Measurements from ENCODE around the gene IGFLR1.
"Not testable (repeated sequence)": the region's sequence is repeated elsewhere in the genome, so short reads cannot be mapped to it uniquely, and the experiment has no call there.

Gene IGFLR1

DNA sequence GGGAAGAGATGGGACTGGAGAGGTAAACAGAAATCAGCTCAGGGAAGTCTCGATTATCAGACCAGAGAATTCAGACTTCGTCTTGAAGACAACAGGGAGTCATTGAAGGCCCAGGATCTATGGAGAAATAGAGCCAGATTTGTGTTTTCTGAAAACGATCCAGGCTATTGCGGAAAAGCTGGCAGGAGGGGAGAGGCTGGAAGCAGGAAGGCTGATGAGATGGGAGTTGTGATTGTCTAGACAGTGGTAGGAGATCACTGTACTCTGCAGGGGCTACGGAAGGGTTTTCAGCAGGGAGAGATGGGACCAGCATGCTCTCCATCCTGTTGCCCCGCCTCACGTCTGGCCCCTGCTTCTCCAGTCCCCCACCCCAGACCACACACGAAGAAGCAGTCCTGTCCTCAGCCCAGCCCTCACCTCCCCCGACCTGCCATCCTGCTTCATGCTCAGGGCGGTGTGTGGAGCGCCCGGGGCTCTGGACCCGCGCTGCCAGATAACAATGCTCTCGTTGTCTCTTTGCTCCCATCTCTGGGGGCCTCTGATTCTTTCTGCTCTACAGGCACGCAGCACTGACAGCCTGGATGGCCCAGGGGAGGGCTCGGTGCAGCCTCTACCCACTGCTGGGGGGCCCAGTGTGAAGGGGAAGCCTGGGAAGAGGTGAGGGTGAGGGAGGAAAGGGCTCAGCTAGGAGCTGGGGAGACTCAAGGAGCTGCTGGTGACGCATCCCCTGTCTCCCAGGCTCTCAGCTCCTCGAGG, 35.0 kb upstream of the IGFLR1 start:
- no peak for FAIRE-seq

GRCh38 chr19:35776102-35776788, 34.0 kb upstream of the IGFLR1 start:
- no peak for FAIRE-seq

DNA sequence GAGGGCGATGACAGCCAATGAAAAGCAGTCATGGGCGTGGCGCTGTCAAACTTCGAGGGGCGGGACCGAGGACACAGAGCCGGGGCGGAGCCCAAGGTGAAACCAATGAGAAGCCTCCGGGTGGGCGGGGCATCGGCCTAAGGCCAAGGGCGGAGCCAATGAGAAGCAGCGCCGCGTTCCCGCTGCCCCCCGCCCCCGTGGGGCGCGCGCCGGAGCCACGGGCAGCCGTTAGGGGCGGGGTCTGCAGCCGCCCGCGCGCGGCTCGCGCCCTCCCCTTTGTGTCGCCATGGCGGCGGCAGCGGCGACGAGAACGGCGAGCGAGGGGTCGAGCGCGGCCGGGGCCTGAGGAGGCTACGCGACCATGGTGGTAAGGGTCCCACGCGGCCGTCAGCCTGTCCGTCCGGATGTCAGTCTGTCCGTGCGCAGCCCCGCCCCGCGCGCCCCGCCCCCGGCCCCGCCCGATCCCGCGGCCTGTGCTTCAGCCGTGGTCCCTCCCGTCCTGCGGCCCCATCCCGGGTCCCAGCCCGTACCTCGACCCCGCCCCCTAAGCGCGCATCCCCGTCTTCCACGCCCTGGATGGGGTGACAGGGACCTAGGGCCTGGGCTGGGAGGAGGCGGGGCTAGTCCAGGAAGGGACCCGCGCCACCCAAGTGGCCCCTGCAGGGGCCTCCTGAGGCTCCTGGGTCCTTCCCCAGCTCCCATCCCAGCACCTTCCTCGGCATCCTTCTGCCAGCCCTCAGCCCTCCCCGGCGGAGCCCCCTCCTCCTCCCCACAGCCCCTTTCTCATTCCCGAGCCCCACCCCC, 33.2 kb upstream of the IGFLR1 start, which contains the start of gene ARHGAP33:
ARHGAP33 (plus strand) TSS at position 267 of the 804 bp plus-strand sequence; CDS start at position 362, 95 bp downstream.
- peak; percentile 13 for FAIRE-seq

GRCh38 chr19:35775046-35775297, 32.7 kb upstream of the IGFLR1 start:
- FAIRE-seq, result no peak

GRCh38 chr19:35774274-35775045, 32.2 kb upstream of the IGFLR1 start:
- FAIRE-seq, result no peak

DNA sequence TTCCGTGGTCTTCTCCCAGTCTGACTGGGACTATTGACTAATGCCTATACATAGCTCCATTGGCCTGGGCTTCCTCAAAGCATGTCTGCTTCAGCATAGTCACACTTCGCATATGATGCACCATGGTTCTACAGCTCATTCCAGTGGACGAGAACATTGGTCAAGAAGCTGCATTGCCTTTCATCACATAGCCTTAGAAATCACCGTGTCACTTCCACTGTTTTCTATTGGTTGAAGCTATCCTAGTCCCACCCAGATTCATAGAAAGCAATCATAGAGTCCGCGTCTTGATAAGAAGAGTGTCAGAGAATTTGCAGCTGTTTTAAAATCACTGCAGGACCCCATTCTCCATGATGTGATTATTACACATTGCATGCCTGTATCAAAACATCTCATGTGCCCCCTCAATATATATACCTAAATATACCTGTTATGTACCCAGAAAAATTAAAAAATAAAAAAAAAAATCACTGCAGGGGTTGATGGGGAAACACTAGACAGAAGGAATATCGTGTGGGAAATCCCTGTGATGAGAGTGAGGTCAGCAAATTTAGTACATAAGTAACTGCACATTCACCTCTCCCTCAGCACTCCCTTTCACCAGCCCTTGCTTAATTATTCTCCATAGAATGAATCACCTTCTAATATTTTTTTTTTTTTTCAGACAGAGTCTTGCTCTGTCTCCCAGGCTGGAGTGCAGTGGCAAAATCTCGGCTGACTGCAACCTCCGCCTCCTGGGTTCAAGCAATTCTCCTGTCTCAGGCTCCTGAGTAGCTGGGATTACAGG, 31.0 kb upstream of the IGFLR1 start:
- no peak for FAIRE-seq

DNA sequence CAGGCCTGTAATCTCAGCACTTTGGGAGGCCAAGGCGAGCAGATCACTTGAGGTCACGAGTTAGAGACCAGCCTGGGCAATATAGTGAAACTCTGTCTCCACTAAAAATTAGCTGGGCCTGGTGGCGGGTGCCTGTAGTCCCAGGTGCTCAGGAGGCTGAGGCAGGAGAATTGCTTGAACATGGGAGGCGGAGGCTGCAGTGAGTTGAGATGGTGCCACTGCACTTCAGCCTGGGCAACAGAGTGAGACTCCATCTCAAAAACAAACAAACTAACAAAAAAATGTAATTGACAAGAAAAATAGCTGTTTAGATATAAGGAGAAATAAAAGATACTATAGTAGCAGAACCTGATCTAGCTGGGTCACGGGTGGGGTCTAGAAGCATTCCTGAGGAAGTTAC, 30.1 kb upstream of the IGFLR1 start:
- FAIRE-seq, result not testable (repeated sequence)

DNA sequence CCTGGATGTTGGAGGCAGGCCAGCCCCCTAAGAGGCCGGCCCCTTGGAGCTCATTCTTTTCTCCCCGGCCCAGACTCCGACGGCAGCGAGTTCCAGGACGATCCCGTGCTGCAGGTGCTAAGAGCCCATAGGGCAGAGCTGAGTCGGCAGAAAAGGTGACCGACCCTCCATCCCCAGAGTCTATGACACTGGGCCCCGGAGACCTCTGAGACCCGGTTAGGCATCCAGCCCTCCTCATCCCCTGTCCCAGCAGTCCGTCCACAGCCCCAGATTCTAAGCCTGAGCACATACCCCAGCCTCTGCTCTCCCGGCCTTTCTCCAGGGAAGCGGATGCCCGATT, 25.8 kb upstream of the IGFLR1 start:
- no peak for FAIRE-seq

- no peak for FAIRE-seq
These were observed 25.2 kb upstream of the IGFLR1 start for GRCh38 chr19:35767288-35768081.

DNA sequence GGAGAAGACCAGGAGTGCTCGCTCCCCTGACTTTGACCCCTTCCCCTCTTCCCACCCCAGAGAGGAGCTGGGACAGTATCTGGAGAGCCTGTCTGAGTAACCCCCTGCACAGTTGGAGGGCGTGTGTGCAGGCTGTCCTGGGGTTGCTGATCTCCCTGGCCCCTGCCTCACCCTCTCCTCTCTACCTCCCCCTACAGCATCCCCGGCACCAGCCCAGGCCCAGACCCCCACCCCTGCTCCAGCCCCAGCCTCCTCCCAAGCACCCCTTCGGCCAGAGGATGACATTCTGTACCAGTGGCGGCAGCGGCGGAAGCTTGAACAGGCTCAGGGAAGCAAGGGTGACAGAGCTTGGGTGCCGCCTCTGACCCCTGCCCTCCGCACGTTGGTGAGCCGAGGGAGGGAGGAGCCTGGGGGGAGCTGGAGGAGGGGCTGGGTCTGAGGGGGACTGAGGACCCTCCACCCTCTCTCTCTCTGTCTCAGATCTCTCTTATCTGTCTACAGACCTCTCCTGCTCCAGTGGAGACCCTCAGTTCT, 24.4 kb upstream of the IGFLR1 start:
- no peak for FAIRE-seq

DNA sequence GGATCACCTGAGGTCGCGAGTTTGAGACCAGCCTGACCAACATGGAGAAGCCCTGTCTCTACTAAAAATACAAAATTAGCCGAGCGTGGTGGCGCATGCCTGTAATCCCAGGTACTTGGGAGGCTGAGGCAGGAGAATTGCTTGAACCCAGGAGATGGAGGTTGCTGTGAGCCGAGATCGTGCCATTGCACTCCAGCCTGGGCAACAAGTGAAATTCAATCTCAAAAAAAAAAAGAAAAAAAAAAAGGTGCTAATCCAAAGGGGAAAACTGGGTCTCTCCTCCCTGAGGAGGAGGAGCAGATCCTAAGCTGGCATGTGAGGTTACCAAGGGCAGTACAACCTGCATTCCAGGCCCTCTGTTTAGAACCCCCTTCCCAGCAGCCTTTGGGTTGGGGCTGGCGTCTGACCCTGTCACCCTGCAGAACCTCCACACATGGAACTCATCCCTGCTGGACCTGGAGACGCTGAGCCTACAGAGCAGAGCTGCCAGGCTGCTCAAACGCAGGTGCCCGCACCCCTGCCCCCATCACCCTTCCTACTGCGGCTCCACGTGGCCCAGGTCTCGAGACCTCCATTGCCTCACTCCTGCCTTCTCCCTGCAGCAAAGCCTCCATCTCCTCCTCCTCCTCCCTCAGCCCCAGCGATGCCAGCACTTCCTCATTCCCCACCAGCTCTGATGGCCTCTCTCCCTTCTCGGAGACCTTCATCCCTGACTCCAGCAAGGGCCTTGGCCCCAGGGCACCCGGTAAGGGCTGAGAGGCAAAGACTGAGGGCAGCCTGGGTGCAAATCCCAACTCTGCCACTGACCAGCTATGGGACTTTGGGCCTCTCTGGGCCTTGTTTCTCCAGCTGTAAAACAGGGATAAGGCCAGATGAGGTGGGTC, 22.4 kb upstream of the IGFLR1 start:
- FAIRE-seq, result no peak

DNA sequence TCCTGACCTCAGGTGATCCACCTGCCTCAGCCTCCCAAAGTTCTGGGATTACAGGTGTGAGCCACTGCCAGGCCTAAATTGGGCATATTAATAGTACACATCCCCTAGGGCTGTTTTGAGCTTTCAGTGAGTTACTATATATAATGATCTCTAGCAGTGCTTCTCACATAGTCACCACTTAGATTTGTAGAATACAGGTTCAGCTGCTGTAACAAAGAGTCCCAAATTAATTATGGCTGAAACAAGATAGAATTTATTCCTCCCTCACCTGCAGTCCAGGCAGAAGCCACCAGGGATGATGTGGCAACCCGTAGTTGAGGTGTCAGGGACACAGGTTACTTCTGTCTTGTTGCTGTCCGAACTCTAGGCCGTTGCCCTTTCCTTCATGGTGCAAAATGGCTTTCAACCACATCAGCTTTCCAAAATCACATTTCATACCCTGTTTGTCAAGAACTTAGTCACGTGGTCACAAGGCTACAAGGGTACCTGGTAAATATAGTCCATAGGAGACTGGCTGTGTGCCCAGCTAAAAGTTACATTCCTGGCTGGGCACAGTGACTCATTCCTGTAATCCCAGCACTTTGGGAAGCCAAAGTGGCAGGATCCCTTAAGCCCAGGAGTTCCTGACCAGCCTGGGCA, 18.6 kb upstream of the IGFLR1 start:
- no peak for FAIRE-seq

- FAIRE-seq, result no peak
These were observed 17.4 kb upstream of the IGFLR1 start for GRCh38 chr19:35759697-35760096.

- FAIRE-seq, result peak; percentile 99
These were observed 15.7 kb upstream of the IGFLR1 start, which contains the start of gene PROSER3 for GRCh38 chr19:35757749-35758608. Gene PROSER3, plus strand, starts transcription at chr19:35758176. Its CDS starts 40 bp downstream, at chr19:35758216.

- FAIRE-seq, result no peak
These were observed 15.0 kb upstream of the IGFLR1 start for GRCh38 chr19:35757231-35757748.

DNA sequence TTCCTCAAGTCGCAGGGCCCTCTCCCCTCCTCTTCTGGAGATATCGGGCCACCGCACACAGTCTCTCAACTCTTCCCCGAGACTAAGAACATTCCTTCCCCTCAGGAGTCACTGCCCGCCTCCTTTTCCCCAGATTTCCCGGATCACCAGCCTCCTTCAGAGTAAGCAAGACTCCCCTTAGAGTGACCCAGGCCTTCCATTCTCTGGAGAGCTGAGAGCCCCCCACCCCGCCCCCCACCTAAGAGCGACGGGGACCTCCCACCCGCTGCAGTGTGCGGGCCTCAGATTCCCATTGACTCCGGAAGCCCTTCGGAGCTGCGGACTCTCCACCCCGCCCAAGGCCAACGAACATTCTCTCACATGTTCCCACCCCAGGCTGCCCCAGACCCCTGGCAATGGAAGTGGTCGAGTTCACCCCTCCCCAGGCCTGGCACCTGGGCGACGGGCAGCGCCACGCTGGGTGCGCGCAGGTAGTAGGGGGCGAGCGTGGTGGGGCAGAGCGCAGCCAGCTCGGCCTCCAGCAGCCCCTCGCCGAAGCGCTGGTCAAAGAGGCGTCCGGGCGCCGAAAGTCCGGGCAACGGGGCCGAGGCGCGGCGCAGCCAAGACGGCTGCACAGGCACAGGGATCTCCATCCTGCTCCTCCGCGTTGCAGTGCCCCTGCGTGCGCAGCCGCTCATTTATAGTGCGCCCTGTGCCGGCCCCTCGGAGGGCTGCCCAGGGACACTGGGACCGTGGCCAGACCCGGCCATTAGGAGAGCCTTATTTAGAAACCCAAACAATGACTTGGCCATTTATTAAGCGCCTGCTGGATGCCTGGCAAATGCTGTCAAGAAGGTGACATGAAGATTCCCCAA, 14.4 kb upstream of the IGFLR1 start, which contains the start of gene HSPB6:
HSPB6 (minus strand) TSS at position 653 of the 854 bp plus-strand sequence; CDS start at position 632, 21 bp downstream.
- no peak for FAIRE-seq

Measured in islet of Langerhans (tissue), 1 donor.